NCI-H1417 (cell line): ENCODE measurements around the gene PCSK5.
A peak's percentile ranks its signal among the peaks of the same experiment; 100 is the strongest.

ENCODE experiments used
- DNase-seq, 3 experiments: peaks; one replicate each; lab custom pipeline; 2025; lab: John Stamatoyannopoulos, UW

The PCSK5 gene

GRCh38 chr9:76395381-76395780 lies 504.9 kb downstream of the PCSK5 start:
- DNase-seq: peak in 2 of 3 experiments; percentile 47 to 80

GRCh38 chr9:76396144-76396543 lies 505.7 kb downstream of the PCSK5 start:
- no peak for DNase-seq

DNA sequence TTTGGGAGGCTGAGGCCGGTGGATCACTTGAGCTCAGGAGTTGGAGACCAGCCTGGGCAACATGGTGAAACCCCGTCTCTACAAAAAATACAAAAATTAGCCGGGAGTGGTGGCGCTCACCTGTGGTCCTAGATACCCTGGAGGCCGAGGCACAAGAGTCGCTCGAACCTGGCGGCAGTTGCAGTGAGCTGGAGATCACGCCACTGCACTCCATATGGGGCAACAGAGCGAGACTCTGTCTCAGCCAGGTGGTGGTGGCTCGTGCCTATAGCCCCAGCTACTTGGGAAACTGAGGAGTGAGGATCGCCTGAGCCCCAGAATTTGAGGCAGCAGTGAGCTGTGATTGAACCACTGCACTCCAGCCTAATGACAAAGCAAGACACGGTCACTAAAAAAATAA lies 506.1 kb downstream of the PCSK5 start:
- DNase-seq: no peak

DNA sequence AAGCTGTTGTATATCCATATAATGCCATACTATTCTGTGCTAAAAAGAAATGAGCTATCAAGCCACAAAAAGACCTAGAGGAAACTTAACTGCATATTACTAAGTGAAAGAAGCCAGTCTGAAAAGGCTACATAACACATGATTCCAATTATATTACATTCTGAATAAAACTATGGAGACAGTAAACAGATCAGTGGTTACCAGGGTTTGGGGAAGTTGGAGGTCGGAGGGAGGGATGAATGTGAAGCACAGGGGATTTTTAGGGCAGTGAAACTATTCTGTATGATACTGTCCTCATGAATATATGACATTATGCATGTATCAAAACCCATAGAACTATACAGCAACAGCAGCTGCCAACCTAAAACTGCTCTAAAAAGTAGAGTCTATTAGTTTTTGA lies 509.4 kb downstream of the PCSK5 start:
- DNase-seq: no peak

GRCh38 chr9:76400534-76401096 lies 510.1 kb downstream of the PCSK5 start:
- DNase-seq: no peak

- no peak for DNase-seq
Measured at GRCh38 chr9:76401176-76401575, 510.7 kb downstream of the PCSK5 start.

- peak in 2 of 3 experiments; percentile 0 to 11 for DNase-seq
Measured at GRCh38 chr9:76401580-76402354, 511.3 kb downstream of the PCSK5 start.

DNA sequence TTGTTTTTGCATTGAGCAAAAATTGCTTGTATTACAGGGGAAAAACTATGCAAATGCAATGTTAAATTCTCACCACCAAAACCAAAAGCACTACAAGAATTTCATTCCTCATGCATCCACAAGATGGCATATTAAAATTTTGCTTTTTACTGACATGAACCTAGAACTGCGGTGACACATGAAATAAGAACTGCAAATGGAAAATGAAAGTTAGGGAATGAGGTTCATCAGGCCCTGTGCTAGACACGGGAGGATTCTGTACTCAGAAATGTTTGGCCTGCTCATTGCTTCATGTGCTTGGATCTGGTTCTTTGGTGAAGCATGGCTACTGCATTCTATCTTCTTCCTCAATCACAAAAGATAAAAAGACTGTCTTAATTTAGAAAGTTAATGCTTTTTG lies 512.9 kb downstream of the PCSK5 start:
- DNase-seq: peak in 2 of 3 experiments; percentile 0 to 47

GRCh38 chr9:76404401-76404800 lies 513.9 kb downstream of the PCSK5 start:
- no peak for DNase-seq

DNA sequence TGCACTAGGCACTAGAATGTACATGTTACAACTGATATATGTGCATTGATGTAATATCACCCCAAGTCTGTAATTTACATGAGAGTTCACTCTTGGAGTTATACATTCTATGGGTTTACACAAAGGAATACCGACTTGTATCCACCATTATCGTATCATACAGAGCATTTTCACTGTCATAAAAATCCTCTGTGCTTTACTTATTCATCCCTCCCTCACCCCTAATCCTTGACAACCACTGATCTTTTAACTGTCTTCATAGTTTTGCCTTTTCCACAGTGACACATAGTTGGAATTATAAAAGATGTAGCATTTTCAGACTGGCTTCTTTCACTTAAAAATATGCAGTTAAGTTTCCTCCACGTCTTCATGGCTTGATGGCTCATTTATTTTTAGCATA lies 514.9 kb downstream of the PCSK5 start:
- no peak for DNase-seq

- no peak for DNase-seq
Measured at GRCh38 chr9:76405868-76406267, 515.4 kb downstream of the PCSK5 start.
